BE2C (cell line): ENCODE results near the gene LYZL1.
"Not testable (repeated sequence)": the region's sequence is repeated elsewhere in the genome, so short reads cannot be mapped to it uniquely, and the experiment has no call there.

ENCODE experiments used
- DNase-seq: peaks from one replicate; pipeline ENCODE4 v3.0.0-alpha.2; 2020
- H3K27me3 ChIP-seq: fragments of 250-450 bp; sonication (Bioruptor Pico); 2 replicates; pipeline ENCODE4 v1.5.1; 2020; ENCODE audit warnings: mild to moderate bottlenecking
- H3K36me3 ChIP-seq: fragments of 250-450 bp; sonication (Bioruptor Pico); 2 replicates; pipeline ENCODE4 v1.5.1; 2020; ENCODE audit warnings: mild to moderate bottlenecking
- H3K4me1 ChIP-seq: fragments of 250-450 bp; sonication (Bioruptor Pico); 2 replicates; pipeline ENCODE4 v1.5.1; 2020
- H3K4me3 ChIP-seq: 2 replicates; pipeline ENCODE4 v1.5.1; 2011; ENCODE audit warnings: low read depth, low read length
- H3K9me3 ChIP-seq: fragments of 250-450 bp; sonication (Bioruptor Pico); 2 replicates; pipeline ENCODE4 v1.5.1; 2020
- CTCF ChIP-seq: IDR thresholded peaks from 2 replicates; pipeline ENCODE4 v1.5.1; 2012; ENCODE audit warnings: mild to moderate bottlenecking, low read depth, low read length

LYZL1 gene

GRCh38 chr10:29276251-29276850, 12.5 kb upstream of the LYZL1 start:
- Histone ChIP-seq H3K27me3 (no peaks in the 10 kb centered on the region), H3K4me1 (peaks cover 14% of the 10 kb centered on the region), H3K4me3 (no peak overlapping the region), H3K36me3 (no peaks in the 10 kb centered on the region), H3K9me3 (no peaks in the 10 kb centered on the region)
- DNase-seq: no peak
- no peak for TF ChIP-seq CTCF

- H3K36me3 ChIP-seq: no peaks in the 10 kb centered on the region
- H3K27me3 ChIP-seq: no peaks in the 10 kb centered on the region
- peak; percentile 26 for DNase-seq
- H3K4me3 ChIP-seq: no peak overlapping the region
- no peaks in the 10 kb centered on the region for H3K9me3 ChIP-seq
- no peak for TF ChIP-seq CTCF
- peaks cover 14% of the 10 kb centered on the region for H3K4me1 ChIP-seq
These were observed 11.6 kb upstream of the LYZL1 start for GRCh38 chr10:29277296-29277695.

DNA sequence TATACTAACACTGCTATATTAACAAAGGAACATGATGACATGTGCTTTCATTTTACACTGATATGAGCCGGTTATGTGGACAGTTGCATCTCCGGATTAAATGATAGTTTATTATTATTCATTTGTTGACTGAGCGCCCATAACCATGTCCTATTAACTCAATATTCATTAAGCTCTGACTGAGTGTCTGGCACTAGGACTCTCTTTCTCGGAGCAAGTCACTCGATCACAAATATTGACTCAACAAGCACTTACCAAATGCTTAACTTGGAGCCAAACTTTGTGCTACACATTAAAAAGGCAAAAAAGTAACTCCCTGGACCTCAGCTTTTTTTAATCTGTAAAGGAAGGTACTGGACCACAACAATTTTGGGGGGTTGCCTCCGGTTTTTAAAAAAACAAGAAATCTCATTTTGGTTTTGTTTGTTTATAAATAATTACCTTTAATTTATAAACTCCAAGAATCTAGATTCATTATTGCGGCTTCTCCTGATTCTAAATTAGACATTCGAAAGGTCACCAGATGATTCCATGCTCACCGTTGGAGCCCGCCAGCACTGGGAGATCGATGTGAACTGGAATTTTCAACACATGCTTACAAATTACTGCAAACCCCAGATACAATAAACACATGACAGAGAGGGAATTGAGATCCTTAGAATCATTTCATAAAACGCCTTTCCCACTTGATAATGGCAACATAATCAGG, 8.9 kb upstream of the LYZL1 start:
- H3K4me3 ChIP-seq: no peak overlapping the region
- TF ChIP-seq CTCF: no peak
- no peaks in the 10 kb centered on the region for H3K36me3 ChIP-seq
- peaks cover 14% of the 10 kb centered on the region for H3K4me1 ChIP-seq
- no peaks in the 10 kb centered on the region for H3K9me3 ChIP-seq
- DNase-seq: no peak
- no peaks in the 10 kb centered on the region for H3K27me3 ChIP-seq

GRCh38 chr10:29280488-29280840, 8.4 kb upstream of the LYZL1 start:
- no peak for DNase-seq
- Histone ChIP-seq H3K36me3 (no peaks in the 10 kb centered on the region), H3K4me1 (peaks cover 14% of the 10 kb centered on the region), H3K27me3 (no peaks in the 10 kb centered on the region), H3K9me3 (no peaks in the 10 kb centered on the region), H3K4me3 (no peak overlapping the region)
- TF ChIP-seq CTCF: no peak

- Histone ChIP-seq H3K9me3 (no peaks in the 10 kb centered on the region), H3K4me3 (no peak overlapping the region), H3K4me1 (no peaks in the 10 kb centered on the region), H3K27me3 (no peaks in the 10 kb centered on the region), H3K36me3 (no peaks in the 10 kb centered on the region)
- no peak for DNase-seq
- TF ChIP-seq CTCF: no peak
These were observed 3.2 kb upstream of the LYZL1 start for GRCh38 chr10:29285624-29286051.

- no peaks in the 10 kb centered on the region for H3K9me3 ChIP-seq
- H3K4me3 ChIP-seq: no peak overlapping the region
- DNase-seq: no peak
- no peaks in the 10 kb centered on the region for H3K4me1 ChIP-seq
- TF ChIP-seq CTCF: no peak
- no peaks in the 10 kb centered on the region for H3K27me3 ChIP-seq
- no peaks in the 10 kb centered on the region for H3K36me3 ChIP-seq
These were observed 1.2 kb upstream of the LYZL1 start for GRCh38 chr10:29287635-29288034.

- not testable (repeated sequence) for H3K4me1 ChIP-seq, H3K36me3 ChIP-seq, DNase-seq, H3K27me3 ChIP-seq, H3K4me3 ChIP-seq, H3K9me3 ChIP-seq
These were observed 2.7 kb downstream of the LYZL1 start for GRCh38 chr10:29291561-29291960.

- H3K4me1 ChIP-seq, H3K4me3 ChIP-seq, H3K36me3 ChIP-seq, H3K27me3 ChIP-seq, DNase-seq, H3K9me3 ChIP-seq: not testable (repeated sequence)
These were observed 3.5 kb downstream of the LYZL1 start for GRCh38 chr10:29292406-29292805.
